IPS-20b (cell line): ENCODE measurements around the gene ZXDC.

Source experiments
- H3K27ac ChIP-seq: one replicate; pipeline ENCODE4 v1.5.1; 2013; ENCODE audit warnings: low read length
- H3K27me3 ChIP-seq: 2 replicates; pipeline ENCODE4 v1.6.1; 2013; ENCODE audit warnings: mild to moderate bottlenecking, low read length, inconsistent platforms; ENCODE audit not compliant: insufficient read depth
- H3K36me3 ChIP-seq: 2 replicates; pipeline ENCODE4 v1.6.1; 2013; ENCODE audit warnings: low read depth, mild to moderate bottlenecking, inconsistent platforms, low read length, moderate library complexity; ENCODE audit not compliant: insufficient read depth
- H3K4me1 ChIP-seq: 2 replicates; pipeline ENCODE4 v1.6.1; 2013; ENCODE audit warnings: mild to moderate bottlenecking, control low read depth, inconsistent platforms, low read length, moderate library complexity; ENCODE audit not compliant: insufficient read depth
- H3K4me3 ChIP-seq: 2 replicates; pipeline ENCODE4 v1.5.1; 2013; ENCODE audit warnings: mild to moderate bottlenecking, low read length, inconsistent platforms
- H3K9ac ChIP-seq: 2 replicates; pipeline ENCODE4 v1.6.1; 2013; ENCODE audit warnings: low read depth, mild to moderate bottlenecking, inconsistent platforms, low read length, moderate library complexity
- H3K9me3 ChIP-seq: 2 replicates; pipeline ENCODE4 v1.6.1; 2013; ENCODE audit warnings: mild to moderate bottlenecking, low read depth, low read length, inconsistent platforms; ENCODE audit not compliant: insufficient read depth

The ZXDC gene

DNA sequence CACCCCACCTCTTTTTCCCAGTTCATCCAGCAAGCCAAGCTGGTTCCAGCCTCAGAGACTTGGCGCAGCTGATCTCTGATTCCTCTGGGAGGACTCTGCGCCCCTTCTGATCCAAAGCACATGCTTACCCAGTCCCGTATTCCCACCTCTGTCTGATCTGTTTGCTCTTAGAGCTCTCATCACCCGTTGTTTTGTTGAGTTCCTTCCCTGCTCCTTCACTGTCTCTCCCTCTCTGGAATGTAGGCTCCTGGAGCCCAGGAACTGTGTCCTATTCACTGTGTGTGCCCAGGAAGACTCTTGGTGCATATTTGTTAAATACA lies 1.3 kb upstream of the ZXDC start:
- H3K27ac ChIP-seq = no peak overlapping the region
- H3K36me3 ChIP-seq = peaks cover 15% of the 10 kb centered on the region
- H3K4me3 ChIP-seq = no peak overlapping the region
- no peak overlapping the region for H3K9ac ChIP-seq
- H3K27me3 ChIP-seq = no peaks in the 10 kb centered on the region
- no peaks in the 10 kb centered on the region for H3K9me3 ChIP-seq
- peaks cover 8% of the 10 kb centered on the region for H3K4me1 ChIP-seq

DNA sequence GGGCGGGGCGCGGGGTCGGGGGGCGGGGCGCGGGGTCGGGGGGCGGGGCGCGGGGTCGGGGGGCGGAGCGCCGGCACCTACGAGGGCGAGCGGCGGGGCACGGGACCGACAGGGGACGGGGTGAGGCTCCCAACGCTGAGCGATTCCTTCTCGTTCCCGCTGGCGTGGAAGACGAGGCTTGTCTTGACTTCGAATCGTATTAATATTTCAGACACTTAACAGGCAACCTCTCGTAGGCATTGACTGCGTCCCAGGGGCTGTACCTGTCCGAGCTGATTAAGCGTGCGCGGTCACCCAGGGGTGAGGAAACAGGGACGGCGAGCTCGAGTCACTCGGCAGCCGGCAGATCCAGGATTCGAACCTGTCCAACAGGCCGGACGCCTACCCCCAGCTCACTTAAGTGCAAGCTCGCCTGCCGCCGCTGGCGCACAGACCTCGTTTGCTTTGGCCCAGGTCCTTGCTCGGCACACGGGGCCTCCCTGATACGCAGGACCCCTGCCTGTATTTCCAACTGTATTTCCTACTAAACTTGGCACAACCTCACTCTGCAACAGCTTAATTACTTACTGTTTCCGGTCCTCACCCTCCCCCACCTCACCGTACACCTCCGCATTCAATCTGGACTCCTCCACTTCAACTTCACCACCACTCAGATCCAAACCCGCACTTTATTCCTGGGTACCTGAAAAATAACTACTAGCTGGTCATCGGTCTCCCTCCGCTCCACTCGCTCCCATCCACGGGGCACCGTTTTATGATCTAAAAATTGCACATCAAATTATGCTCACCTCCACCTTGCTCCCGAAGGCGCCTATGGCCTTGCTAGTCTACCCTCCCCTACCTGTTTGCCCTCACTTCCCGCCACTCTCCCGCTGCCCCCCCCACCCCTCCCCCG lies 722 bp upstream of the ZXDC start:
- Histone ChIP-seq H3K27me3 (no peaks in the 10 kb centered on the region), H3K9ac (peak overlapping the region; percentile 81; the same call in 1 of the 2 replicates), H3K36me3 (peaks cover 21% of the 10 kb centered on the region), H3K4me1 (peaks cover 8% of the 10 kb centered on the region), H3K4me3 (peak overlapping the region; percentile 88), H3K9me3 (no peaks in the 10 kb centered on the region), H3K27ac (no peak overlapping the region)

DNA sequence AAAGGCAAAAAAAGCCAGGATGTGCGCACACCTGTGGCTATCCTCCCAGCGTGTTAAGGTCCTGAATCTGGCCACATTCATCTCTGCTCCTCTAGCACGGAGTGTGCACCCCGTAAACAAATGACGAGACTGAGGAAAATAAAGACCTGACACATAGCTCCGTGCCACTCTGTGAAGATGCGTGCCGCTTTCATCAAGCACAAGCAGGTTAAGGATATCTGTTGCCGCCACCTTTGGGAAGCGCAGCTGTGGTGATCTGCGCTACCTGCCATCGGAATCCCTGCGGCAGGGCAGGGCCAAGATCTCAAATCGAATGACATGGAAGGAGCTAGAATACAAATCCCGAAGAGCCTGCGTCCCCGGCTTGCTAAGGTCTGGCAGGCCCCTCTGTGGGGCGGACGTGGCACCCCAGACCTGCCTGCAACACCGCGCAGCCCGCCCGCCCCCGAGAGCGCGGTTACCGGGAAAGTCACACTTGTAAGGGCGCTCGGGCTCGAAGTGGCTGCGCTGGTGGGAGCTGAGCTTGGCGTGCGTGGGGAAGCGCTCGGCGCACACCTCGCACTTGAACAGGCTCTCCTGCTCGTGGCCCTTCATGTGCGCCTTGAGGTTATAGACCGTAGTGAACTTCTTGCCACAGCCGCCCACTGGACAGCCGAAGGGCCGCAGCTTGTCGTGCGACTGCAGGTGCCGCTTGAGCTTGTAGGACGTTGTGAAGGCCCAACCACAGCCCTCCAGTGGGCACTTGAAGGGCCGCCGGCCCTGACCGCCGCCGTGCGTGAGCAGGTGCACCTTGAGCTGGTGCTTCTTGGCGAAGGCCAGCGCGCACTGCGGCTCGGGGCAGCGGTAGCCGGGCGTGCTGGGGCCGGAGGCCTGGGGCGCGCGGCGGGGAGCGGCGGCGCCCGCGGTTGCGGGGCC lies 936 bp downstream of the ZXDC start:
- Histone ChIP-seq H3K27ac (no peak overlapping the region), H3K4me1 (peaks cover 8% of the 10 kb centered on the region), H3K4me3 (peak overlapping the region; percentile 86), H3K9me3 (no peaks in the 10 kb centered on the region), H3K27me3 (no peaks in the 10 kb centered on the region), H3K9ac (peak overlapping the region; percentile 73; the same call in 1 of the 2 replicates), H3K36me3 (peaks cover 37% of the 10 kb centered on the region)

DNA sequence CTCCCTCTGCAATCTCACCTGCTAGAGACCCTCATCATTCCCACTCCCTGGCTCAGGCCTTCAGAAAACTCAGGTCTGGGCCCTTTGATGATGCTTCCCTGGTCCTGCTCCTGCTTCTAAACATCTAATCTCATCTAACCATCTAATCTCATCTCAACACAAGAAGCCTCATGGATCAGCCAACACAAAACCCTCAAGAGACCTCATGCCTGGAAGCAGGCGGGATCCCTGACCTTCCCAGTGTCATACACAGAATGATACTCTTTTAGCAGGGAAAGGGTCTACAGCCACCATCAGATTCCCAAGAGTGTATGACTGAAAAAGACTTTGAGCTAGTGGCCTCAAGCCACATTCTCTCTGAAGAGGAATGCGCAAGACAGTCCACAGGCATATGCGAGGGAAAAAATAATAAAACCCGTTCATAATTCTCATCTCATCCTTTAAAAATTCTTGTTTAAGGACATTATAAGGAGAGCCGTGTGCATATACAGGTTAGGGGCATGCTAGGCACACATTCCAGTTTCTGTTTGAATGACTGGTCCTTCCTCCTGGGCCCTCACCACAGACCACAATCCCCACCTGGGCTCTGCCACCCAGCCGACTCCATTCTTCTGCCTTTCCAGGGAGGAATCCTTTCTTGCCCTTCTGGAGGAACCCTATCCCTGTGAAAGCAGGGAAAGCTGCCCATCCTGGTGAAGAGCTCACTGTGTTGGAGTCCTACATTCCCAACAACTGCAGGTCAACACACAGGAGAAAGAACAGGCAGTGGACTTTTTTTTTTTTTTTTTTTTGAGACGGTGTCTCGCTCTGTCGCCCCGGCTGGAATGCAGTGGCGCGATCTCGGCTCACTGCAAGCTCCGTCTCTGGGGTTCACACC lies 2.2 kb downstream of the ZXDC start:
- H3K9ac ChIP-seq = no peak overlapping the region
- H3K27ac ChIP-seq = no peak overlapping the region

DNA sequence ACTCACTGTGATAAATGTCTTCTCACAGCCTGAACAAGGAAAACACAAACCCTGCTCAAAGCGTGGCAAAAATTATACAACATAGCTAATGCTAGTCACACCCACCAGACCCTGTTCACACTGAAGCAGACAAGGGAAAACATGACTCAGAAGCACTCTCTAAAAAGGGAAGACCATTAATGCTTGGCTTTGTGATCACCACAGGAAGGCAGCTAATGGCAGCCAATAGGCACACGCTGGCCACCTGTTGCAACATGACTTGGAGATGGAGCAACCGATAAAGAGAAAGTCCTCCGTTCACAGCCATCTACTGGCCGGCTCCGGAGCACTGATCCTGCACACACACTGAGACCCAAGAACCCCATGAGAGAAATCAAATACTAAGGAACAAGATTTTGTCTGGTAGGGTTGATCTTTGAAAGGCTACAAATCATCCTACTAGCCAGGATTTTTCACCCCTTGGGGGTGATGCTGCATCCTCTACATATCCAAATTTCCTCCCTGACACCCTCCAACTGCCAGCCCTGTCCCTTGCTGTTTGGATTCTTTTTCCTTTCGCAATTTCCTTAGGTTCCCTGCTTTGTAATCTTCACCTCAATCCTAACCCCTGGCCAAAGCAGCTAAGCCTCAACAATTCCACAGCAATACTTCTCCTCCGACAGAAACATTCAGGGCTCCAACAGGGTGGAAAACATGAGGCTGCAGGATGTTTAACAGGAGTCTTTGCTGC lies 3.2 kb downstream of the ZXDC start:
- H3K36me3 ChIP-seq = peaks cover 60% of the 10 kb centered on the region
- no peak overlapping the region for H3K27ac ChIP-seq
- no peaks in the 10 kb centered on the region for H3K9me3 ChIP-seq
- no peak overlapping the region for H3K9ac ChIP-seq
- no peaks in the 10 kb centered on the region for H3K27me3 ChIP-seq
- H3K4me1 ChIP-seq = peaks cover 8% of the 10 kb centered on the region
- peak overlapping the region; percentile 21; the same call in 1 of the 2 replicates for H3K4me3 ChIP-seq

More for the DNA sequence above, 2.2 kb downstream of the ZXDC start:
- Histone ChIP-seq H3K27me3 (no peaks in the 10 kb centered on the region), H3K36me3 (peaks cover 49% of the 10 kb centered on the region), H3K4me3 (peak overlapping the region; percentile 21; the same call in 1 of the 2 replicates), H3K4me1 (peaks cover 8% of the 10 kb centered on the region), H3K9me3 (no peaks in the 10 kb centered on the region)

DNA sequence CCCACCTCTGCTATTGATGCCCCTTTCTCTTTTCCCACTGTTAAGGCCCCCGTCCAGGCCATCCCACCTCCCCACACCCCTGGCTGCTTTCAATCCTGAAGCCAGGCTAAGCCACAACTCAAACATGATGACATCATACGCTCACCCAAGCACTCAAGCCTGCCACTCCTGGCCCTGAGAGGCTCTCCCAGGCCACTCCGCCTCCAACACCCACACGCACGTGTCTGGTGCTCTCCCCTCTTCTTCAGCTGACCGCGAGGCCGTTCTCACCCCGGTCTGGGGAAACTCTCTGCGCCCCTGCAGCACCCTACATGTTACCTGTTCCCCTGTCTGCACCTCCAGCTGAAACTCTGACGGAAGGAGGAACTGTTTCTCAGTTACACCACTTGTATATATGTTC lies 6.2 kb downstream of the ZXDC start:
- Histone ChIP-seq H3K9me3 (no peaks in the 10 kb centered on the region), H3K27ac (no peak overlapping the region), H3K36me3 (peaks cover 89% of the 10 kb centered on the region), H3K27me3 (no peaks in the 10 kb centered on the region), H3K4me1 (peaks cover 8% of the 10 kb centered on the region; the same call in 1 of the 2 replicates), H3K4me3 (no peak overlapping the region), H3K9ac (no peak overlapping the region)

DNA sequence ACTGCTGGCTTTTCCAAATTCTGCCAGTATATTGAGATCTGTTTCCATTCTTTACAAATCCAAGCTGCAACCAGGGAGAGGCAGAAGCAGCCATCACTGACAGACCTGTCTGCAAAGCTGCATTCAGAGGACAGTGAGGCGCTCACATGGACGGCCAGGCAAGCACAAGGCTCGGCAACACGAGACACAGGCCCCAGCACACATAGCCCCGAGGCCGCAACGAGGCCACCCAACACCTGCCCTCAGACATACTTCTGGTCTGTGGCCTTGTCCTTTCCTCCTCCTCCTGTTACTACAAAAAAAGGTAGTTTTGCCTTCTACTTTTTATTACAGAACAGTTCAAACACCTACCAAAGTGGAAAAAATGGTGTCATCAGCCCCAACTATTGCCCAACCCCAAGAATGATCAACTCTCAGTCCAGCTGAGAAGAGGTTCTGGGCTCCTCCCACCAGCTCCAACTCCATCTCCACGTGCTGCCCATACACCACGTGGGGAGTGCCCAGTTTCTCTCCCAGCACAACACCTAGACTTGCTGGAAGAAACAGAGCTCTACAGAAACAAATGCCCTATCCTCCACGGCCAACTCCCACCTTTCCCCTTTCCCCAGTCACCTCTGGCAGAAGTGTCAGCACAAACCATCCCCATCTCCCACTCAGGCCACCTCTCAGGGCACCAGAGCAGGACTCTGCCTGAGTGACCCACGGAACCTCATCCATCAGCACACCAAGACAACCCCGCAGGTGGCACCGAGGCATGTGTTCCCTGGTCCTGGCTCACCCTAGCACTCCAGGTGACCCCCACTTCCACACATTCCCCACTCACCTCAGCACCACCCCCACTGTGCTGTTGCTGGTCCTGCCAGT lies 7.4 kb downstream of the ZXDC start:
- H3K9ac ChIP-seq = no peak overlapping the region
- no peak overlapping the region for H3K27ac ChIP-seq
- H3K4me3 ChIP-seq = no peak overlapping the region
- H3K36me3 ChIP-seq = peaks cover 97% of the 10 kb centered on the region
- peaks cover 6% of the 10 kb centered on the region; the same call in 1 of the 2 replicates for H3K4me1 ChIP-seq
- H3K27me3 ChIP-seq = no peaks in the 10 kb centered on the region
- no peaks in the 10 kb centered on the region for H3K9me3 ChIP-seq

DNA sequence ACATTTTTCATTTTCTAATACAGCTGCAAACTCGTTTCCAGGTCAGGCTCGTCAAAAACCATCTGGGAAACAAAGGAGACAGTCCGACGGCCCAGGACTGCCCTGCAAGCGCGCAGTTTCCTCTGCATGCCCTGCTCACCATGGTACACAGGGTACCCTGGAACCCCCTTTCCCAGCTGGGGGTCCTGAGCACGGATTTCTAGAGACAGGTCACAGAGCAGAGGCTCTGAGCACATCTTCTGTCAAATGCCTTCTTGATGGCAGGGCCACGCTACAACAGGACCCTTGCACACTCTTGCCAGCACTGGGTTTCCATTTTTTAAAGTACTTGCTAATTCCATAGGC lies 8.1 kb downstream of the ZXDC start:
- Histone ChIP-seq H3K4me3 (no peak overlapping the region), H3K27ac (no peak overlapping the region), H3K36me3 (peaks cover 97% of the 10 kb centered on the region), H3K4me1 (peaks cover under 1% of the 10 kb centered on the region; the same call in 1 of the 2 replicates), H3K9ac (no peak overlapping the region), H3K9me3 (no peaks in the 10 kb centered on the region), H3K27me3 (no peaks in the 10 kb centered on the region)

DNA sequence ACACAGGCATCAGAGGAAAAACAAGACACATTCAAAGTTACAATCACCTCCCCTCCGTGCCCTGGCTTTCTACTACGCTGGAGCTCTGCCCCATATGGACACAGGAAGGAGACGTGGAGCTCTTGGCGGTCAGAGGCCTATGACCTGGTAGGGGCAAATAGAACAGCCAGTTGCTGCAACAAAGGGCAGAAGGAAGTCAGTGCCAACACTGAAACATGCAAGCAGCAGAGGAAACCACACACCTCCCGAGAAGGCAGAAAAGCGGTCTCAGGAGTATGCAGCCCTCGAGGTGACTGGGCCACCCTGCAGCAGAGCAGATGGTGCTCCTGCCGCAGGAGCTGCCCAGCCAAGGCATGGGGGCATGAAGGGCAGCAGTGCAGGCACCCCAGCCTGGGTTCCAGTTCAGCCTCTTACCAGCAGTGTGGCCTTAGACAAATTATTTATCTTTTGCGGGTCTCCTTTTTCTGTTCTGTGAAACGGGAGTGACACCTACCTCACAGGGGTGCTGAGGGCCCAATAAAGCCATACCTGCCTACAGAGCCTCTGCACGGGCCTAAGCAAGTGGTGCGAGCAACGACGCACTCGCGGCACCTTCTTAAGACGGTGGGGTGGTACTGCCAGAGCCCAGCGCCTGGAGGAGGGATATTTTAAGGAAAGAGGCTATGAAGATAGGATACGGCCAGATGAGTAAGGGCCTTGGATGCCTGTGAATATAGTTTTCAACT lies 8.6 kb downstream of the ZXDC start:
- H3K27ac ChIP-seq = no peak overlapping the region
- H3K4me1 ChIP-seq = no peaks in the 10 kb centered on the region
- no peak overlapping the region for H3K9ac ChIP-seq
- H3K4me3 ChIP-seq = no peak overlapping the region
- no peaks in the 10 kb centered on the region for H3K9me3 ChIP-seq
- peaks cover 97% of the 10 kb centered on the region for H3K36me3 ChIP-seq
- no peaks in the 10 kb centered on the region for H3K27me3 ChIP-seq
